ENCODE results near the gene TM4SF1.

The TM4SF1 gene, protein sequence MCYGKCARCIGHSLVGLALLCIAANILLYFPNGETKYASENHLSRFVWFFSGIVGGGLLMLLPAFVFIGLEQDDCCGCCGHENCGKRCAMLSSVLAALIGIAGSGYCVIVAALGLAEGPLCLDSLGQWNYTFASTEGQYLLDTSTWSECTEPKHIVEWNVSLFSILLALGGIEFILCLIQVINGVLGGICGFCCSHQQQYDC

DNA sequence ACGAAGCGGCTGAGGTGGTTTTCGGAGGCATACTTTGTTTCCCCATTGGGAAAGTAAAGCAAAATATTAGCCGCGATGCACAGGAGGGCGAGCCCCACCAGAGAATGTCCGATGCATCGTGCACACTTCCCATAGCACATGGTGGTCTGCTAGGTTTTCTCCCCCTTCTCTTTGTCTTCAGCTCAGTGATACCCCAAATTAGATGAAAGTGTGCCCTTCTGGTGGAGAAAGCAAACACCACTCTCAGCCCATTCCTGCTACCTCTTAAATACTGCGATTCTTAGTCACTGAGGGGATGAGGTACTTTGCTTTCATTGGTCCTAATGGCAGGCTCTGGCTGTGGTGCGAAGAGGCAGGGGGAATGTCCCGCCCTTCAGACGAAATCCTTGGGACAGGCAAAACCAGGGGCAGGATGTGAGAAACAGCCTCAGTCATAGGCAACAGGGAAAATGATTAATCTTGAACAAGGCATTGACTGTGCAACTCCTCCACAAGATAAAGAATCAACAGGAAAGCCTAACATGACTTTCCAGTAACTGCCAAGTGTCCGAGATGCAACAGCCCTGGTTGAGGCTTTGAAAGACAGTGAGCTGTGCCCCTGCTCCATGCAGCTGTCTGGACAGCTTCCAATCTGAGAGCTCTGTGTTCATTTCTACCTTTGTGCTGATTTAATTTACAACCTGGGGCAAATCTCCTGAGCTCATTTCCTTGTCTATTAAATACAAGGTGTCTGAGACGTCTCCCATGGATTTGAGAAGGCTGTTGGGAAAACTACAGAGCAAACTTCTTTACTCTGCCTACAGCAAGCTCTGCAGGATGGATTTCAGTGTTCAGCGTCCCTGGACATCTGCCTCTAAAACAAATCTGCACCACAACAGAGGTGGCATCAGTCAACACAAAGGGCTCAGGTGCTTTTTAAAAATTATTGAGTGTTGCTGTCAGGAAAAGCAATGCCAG is at the start of gene TM4SF1:
Gene TM4SF1 (minus strand): TSS at position 242 of the 957 bp plus-strand sequence. CDS start 102 bp downstream, at position 140.
- no peak for DNase-seq

DNA sequence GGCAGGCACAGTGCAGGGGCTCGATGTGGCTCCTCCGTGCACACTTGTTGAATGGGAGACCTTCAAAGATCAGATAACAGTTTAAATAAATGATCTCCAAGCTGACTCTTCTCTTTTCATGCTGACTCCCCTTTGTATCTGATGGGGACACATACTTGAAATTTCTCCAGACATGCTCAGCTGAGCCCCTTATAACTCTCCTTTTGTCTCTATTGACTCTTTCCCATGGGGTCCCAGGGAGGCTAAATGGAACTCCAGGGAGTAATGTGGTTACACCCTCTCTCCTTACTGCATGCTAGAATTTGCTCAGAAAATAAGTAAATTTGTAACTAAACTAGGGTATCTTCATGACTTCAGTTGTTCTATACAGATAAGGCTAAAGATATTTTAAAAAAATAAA is 48.9 kb upstream of the TM4SF1 start:
- no peak for DNase-seq

DNA sequence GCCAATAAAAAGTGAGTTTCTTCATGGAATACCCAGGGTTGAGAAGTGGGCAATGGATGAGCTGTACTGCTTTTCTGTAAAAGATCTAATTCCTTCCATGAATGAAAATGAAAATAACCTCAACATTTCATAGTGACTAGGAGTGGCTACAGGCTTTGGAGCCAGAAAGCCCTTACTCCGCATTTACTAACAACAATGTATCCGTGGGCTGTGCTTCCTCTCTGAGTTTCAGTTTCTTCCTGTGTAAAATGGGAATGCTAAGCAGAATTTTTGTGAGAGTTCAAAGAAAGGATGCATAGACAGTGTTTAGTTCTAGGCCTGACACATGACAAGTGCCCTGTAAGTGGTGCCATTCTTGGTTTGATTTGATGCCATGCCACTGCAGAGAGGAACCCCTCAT is 47.5 kb upstream of the TM4SF1 start:
- no peak for DNase-seq

- DNase-seq = no peak
These were observed 44.3 kb upstream of the TM4SF1 start for GRCh38 chr3:149421764-149422163.

DNA sequence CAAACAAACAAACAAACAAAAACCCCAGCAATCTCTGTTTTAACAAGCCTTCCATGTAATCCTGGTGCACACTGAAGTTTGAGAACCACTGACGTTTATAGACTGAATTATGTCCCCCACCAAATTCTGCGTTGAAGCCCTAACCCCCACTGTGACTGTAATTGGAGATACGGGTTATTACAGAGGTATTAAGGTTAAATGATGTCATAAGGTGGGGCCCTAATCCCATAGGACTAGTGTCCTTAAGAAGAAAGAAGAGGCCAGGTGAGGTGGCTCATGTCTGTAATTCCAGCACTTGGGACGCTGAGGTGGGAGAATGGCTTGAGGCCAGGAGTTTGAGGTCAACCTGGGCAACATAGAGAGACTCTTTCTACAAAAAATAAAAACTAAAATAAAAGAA is 42.4 kb upstream of the TM4SF1 start:
- no peak for DNase-seq

DNA sequence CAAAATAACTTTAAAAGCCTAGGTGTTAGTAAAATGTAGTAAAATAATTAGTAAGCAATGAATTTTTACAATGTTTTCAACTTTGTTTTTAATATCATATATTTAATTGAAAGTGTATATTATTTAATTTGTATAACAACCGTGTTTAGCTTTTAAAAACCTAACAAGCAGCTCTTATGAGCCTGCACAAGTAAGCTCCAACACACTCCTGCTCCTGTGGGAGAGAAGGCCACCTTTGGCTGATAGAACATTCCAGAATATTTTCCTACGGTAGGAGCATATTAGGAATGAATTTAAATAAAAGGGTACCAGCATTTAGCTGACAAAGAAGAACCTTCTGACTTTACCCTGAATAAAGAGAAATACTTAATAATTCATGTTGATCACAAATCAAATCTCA is 40.3 kb upstream of the TM4SF1 start:
- no peak for DNase-seq

DNA sequence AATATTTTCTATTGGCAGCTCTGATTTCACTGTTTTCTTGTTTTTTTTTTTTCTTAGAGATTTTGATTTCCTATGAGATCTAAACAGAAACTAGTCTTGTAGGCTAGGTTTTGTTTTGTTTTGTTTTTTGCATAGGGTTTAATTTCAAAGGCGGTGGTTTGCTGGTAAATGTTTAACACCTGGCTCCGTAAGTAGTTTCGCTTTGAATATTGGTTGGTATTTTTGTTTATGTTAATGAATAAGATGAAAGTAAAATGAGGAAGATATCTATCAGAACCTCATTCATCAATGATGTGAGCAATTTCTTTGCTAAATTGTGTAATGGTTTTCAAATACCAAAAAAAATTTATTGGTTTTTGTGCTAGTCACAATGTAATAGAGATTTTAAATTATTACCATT is 39.7 kb upstream of the TM4SF1 start:
- DNase-seq = no peak

- DNase-seq = no peak
These were observed 38.0 kb upstream of the TM4SF1 start for GRCh38 chr3:149415484-149415883.

GRCh38 chr3:149414557-149415231 is 37.2 kb upstream of the TM4SF1 start:
- no peak for DNase-seq

DNA sequence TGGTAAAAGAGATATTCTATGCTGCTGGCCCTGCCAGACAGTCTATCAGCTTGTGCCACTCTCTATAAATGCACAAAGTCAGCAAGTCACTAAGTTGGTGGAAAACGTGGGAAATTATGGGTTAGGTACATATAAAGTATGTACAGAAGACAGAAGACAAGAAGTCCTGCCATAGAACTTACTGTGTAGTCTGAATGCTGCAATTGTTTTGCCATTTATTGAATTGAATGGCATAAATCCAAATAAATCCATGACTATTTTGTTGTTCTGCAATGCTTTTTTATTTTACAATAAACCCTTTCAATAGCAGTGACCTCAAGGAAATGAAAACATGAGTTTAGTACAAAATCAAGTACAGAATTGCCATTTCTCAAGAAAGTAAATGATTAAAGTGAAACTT is 34.1 kb upstream of the TM4SF1 start:
- DNase-seq = no peak

GRCh38 chr3:149409351-149409750 is 31.9 kb upstream of the TM4SF1 start:
- DNase-seq = no peak

DNA sequence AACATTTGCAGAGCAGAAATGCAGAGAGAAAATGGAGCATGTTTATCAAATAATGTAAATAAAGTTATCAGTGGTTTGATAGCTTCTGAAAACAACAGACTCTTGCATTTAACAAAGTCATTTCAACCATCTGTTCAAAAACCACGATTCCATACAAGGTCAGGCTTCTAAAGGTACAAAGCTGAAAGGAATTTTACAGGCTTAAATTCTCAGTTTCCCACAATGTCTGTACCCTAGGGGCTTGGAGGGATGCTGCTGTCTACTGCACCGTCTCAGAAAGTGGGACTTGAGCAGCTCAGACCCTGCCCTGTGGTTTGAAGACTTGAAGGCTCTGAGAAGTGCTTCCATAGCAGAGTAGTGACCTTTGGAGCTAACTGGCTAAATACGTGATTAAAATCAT is 30.4 kb upstream of the TM4SF1 start:
- no peak for DNase-seq

DNA sequence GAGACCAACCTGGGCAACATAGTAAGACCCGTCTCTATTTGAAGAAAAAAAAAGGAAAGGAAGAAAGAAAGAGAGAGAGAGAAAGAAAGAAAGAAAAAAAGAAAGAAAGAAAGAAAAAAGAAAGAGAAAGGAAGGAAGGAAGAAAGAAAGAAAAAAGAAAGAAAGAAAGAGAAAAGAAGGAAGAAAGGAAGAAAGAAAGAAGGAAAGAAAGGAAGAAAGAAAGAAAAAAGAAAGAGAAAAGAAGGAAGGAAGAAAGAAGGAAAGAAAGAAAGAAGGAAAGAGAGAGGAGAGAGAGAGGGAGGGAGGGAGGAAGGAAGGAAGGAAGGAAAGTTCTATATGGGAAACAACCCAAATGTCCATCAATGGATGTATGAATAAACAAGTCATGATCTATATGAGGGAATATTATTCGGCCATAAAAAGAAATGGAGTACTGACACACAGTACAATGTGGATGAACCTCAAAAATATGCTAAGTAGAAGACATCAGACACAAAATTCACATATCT is 28.8 kb upstream of the TM4SF1 start:
- no peak for DNase-seq

DNA sequence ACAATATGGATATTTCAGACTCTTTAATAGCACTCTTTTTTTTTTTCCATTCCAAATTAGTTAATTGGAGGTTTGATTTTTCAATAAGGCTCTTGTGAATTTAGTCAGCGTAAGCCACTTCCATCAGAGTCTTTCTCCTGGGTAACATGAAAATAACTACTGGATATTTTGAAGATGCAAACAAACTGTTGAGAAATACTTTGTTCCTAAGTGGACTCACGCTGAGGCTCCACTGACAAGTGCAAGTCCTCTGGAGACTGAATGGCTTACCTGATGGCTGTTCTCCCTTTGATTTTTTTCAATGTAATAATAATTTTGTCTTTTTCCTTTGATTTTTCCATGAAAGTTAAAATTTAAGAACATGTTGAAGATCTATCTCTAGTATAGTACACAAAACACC is 26.0 kb upstream of the TM4SF1 start:
- no peak for DNase-seq

- DNase-seq = no peak
These were observed 25.0 kb upstream of the TM4SF1 start for GRCh38 chr3:149402481-149402880.

- no peak for DNase-seq
These were observed 24.5 kb upstream of the TM4SF1 start for GRCh38 chr3:149401926-149402310.

DNA sequence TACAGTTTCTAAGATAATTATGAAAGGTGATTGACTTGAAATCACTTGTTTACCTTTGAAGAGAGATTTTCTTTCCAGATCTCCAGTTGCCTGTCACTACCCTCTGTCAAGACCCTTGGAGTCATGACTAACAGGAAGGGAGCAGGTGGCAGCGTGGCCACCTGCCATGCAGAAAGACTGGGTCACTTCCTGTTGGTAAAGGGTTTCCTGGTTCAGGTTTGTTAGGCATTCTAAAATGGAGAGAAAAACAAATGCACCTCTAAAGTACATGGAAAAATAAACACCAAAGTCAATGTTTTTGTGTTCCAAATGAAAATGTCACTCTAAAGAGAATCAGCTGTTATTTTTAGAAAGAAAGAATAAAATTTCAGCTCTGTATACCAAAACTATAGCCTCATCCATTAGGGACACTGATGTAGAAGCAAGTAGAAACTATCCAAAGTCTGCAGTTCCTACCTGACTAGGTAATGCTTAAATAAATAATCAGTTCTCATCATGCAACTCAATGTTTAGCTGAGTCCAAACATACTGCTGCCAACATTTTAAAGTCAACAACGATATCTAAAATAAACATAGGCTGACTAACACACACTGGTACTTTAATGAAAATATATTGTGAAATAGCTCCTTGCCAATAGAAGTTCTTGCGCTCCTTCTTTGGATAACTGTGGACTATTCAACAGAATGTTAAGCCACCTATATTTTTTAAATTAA is 23.9 kb upstream of the TM4SF1 start:
- DNase-seq = no peak

- no peak for DNase-seq
These were observed 23.2 kb upstream of the TM4SF1 start for GRCh38 chr3:149400645-149401044.

- DNase-seq = no peak
These were observed 20.8 kb upstream of the TM4SF1 start for GRCh38 chr3:149398296-149398695.

DNA sequence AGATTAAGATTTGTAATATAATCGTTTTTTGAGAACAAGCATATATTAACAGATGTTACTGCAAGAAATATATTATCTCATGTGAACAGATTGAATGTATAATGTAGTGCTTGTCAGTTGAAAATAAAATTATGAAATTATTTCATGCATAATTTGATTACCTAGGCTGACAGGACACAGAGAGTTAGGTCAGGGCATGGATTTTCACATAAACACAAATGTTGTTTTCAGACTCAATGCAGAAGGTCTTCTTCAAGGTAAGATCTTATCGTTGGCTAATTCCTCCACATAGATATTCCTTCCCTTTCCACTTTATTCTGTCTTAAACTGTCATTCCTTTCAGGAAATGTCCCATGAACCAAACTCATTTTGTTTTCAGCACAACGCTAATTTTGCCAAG is 20.1 kb upstream of the TM4SF1 start:
- no peak for DNase-seq

GRCh38 chr3:149396476-149396875 is 19.0 kb upstream of the TM4SF1 start:
- no peak for DNase-seq

- DNase-seq = no peak
These were observed 17.9 kb upstream of the TM4SF1 start for GRCh38 chr3:149395107-149396089.

Measured in stimulated activated naive CD4-positive, alpha-beta T cell treated with Interleukin-2 at 50 U/mL for 16 hours (primary cell).